GM12801 (cell line): Measurements from ENCODE around the gene YPEL2.

Experiments used
- CTCF ChIP-seq: IDR thresholded peaks from one replicate; pipeline ENCODE4 v1.5.1; 2011; ENCODE audit warnings: control low read depth; ENCODE audit not compliant: insufficient read length; ENCODE audit errors: extremely low read depth

Gene YPEL2

GRCh38 chr17:59370593-59371299 is 39.3 kb downstream of the YPEL2 start:
- TF ChIP-seq CTCF, result no peak

GRCh38 chr17:59371416-59372100 is 40.1 kb downstream of the YPEL2 start:
- TF ChIP-seq CTCF, result no peak

GRCh38 chr17:59372138-59372751 is 40.8 kb downstream of the YPEL2 start:
- no peak for TF ChIP-seq CTCF

- no peak for TF ChIP-seq CTCF
These were observed 42.5 kb downstream of the YPEL2 start for GRCh38 chr17:59373882-59374495.

GRCh38 chr17:59374612-59375011 is 43.2 kb downstream of the YPEL2 start:
- TF ChIP-seq CTCF, result no peak

GRCh38 chr17:59375857-59376256 is 44.4 kb downstream of the YPEL2 start:
- TF ChIP-seq CTCF, result no peak

- TF ChIP-seq CTCF, result no peak
These were observed 45.1 kb downstream of the YPEL2 start for GRCh38 chr17:59376506-59376905.
